ENCODE measurements around the gene FAM114A2.

GRCh38 chr5:154060606-154061005, 21.9 kb upstream of the FAM114A2 start:
- TF ChIP-seq CTCF (IDR thresholded peaks at IDR 0.05) (no peak), POLR2AphosphoS5 (IDR thresholded peaks at IDR 0.05) (no peak), EP300 (IDR thresholded peaks at IDR 0.05) (no peak), POLR2A (IDR thresholded peaks at IDR 0.05) (no peak)

All from sigmoid colon (tissue), 4 donors.